K562 (cell line): Measurements from ENCODE around the gene NOC4L. TPM values are rescaled to one million over a fixed set of nuclear protein-coding genes. Genes with fewer than 3 reads are reported as not detected.

Experiments used
- FIP1L1 ChIP-seq: fragments of 200-400 bp; formaldehyde crosslinking; IDR thresholded peaks from 2 replicates; pipeline ENCODE4 v1.6.1; 2018; ENCODE audit warnings: mild to moderate bottlenecking, low read depth, low read length; ENCODE audit not compliant: poor library complexity, severe bottlenecking
- NFRKB ChIP-seq: fragments of 450-650 bp; IDR thresholded peaks from 2 replicates; pipeline ENCODE4 v1.6.1; 2016; ENCODE audit warnings: low read depth
- NR2C1 ChIP-seq, 2 experiments: fragments of 450-650 bp; IDR thresholded peaks; 2 replicates each; pipeline ENCODE4 v1.6.1; 2017; ENCODE audit warnings: mild to moderate bottlenecking in 2 of 2, antibody characterized with exemption in 1 of 2, inconsistent platforms in 1 of 2, missing compliant biosample characterization in 1 of 2, missing genetic modification characterization in 1 of 2
- PHF8 ChIP-seq: fragments of 200-600 bp; sonication (generic); IDR thresholded peaks from 2 replicates; pipeline ENCODE4 v1.6.1; 2012; ENCODE audit warnings: mixed run types, mild to moderate bottlenecking, inconsistent platforms, low read length, moderate library complexity, borderline replicate concordance
- SIN3B ChIP-seq: fragments of 450-650 bp; IDR thresholded peaks from 2 replicates; pipeline ENCODE4 v1.6.1; 2017; ENCODE audit warnings: low read depth, mild to moderate bottlenecking, moderate library complexity
- SRF ChIP-seq, 2 experiments: fragments of 250-450, 450-650 bp in 1 of 2; sonication (Bioruptor Pico) in 1 of 2; sonication (generic) in 1 of 2; formaldehyde crosslinking; IDR thresholded peaks; 2 replicates each; pipeline versions ENCODE4 v1.5.0 to v1.5.1; 2020 to 2022; ENCODE audit warnings: mild to moderate bottlenecking in 1 of 2, missing genetic modification reagents in 1 of 2
- ZBTB11 ChIP-seq, 3 experiments: fragments of 200-800 bp in 1 of 3; fragments of 250-450 bp in 1 of 3; fragments of 450-650 bp in 1 of 3; sonication (Bioruptor Pico) in 1 of 3; sonication (Bioruptor generic) in 1 of 3; formaldehyde crosslinking in 1 of 3; IDR thresholded peaks; 2 replicates each; pipeline versions ENCODE4 v1.6.1 to v1.8.0; 2016 to 2022; ENCODE audit warnings: mild to moderate bottlenecking in 2 of 3, missing genetic modification characterization in 2 of 3, missing compliant biosample characterization in 1 of 3, moderate library complexity in 1 of 3
- ZNF75A ChIP-seq: fragments of 450-650 bp; formaldehyde crosslinking; IDR thresholded peaks from 2 replicates; pipeline ENCODE4 v1.4.0; 2020; ENCODE audit warnings: mild to moderate bottlenecking
- polyA plus RNA-seq, 8 experiments: library from polyadenylated mRNA; depleted of rRNA in 4 of 8; stranded (reverse) in 5 of 8; unstranded in 3 of 8; fragments of >200 nt; fragmentation: Nextera tagmentation in 2 of 8; fragmentation: Illumina TruSeq in 1 of 8; extraction: Ambion mirVana in 2 of 8; extraction: Trizol in 1 of 8; gene quantifications; 2 replicates each; pipeline versions ENCODE4 v1.2.1 to v1.2.3, GENCODE V29; 2011 to 2014; ENCODE audit warnings: inconsistent platforms in 1 of 8, missing spikeins in 1 of 8
- total RNA-seq, 7 experiments: library from RNA; depleted of rRNA in 6 of 7; stranded (reverse); fragments of >200 nt in 6 of 7; fragmentation: Illumina TruSeq in 2 of 7; extraction: Trizol in 2 of 7; gene quantifications; 2 replicates each; pipeline versions ENCODE4 v1.2.1 to v1.2.3, GENCODE V29; 2011 to 2021; ENCODE audit warnings: low replicate concordance in 1 of 7
- TF ChIP-seq, protein P1 (sequence below), 2 experiments: fragments of 450-650 bp; IDR thresholded peaks; 2 replicates each; pipeline ENCODE4 v1.6.1; 2018; ENCODE audit warnings: mild to moderate bottlenecking in 2 of 2, low read depth in 1 of 2; ENCODE audit not compliant: partially characterized antibody in 2 of 2
- TF ChIP-seq, protein P2 (sequence below): sonication (generic); formaldehyde crosslinking; IDR thresholded peaks from 2 replicates; pipeline ENCODE4 v1.9.0; 2022; ENCODE audit warnings: mild to moderate bottlenecking, missing genetic modification reagents
- TF ChIP-seq, protein P3 (sequence below): fragments of 250-450 bp; sonication (Bioruptor Pico); IDR thresholded peaks from 2 replicates; pipeline ENCODE4 v1.8.0; 2022; ENCODE audit warnings: inconsistent platforms, mild to moderate bottlenecking, moderate library complexity, borderline replicate concordance

NOC4L gene
- total and polyA plus RNA-seq, 9 of the 15 experiments (the other 6 are each of a cell fraction or from before 2014, with no cell fraction given): 1.3 to 77.0 (median 20.0) TPM

DNA sequence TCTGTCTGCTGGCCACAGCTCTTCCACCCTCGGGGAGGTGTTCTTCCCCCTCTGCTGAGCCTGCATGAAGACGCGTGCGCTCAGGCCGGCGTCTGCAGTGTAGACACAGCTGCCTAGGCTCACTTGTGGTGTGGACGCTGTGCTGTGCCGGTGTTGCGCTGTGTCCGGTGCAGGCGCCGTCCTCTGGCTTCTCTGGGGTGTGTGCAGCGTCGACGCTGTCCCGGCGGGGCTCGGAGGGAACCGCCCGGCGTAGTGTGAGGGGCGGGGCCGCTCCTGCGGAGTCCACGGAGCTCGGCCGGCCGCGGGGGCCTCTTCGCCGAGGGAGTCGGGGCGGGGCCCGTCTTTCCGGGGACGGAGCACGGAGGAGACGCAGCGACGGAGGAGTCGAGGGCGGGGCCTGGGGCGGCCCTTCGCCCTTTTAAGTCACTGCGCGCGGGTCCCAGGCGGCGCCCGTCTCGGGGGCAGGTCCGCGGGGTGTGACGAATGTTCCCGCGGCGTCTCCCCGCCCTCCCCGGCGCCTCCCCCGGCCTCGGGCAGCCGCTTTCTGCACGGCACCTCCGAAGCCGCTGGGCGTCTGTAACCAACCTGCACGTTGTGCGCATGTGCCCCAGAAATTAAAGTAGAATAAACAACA is 45.2 kb downstream of the NOC4L start (continued):
- TF ChIP-seq, protein P1, sequence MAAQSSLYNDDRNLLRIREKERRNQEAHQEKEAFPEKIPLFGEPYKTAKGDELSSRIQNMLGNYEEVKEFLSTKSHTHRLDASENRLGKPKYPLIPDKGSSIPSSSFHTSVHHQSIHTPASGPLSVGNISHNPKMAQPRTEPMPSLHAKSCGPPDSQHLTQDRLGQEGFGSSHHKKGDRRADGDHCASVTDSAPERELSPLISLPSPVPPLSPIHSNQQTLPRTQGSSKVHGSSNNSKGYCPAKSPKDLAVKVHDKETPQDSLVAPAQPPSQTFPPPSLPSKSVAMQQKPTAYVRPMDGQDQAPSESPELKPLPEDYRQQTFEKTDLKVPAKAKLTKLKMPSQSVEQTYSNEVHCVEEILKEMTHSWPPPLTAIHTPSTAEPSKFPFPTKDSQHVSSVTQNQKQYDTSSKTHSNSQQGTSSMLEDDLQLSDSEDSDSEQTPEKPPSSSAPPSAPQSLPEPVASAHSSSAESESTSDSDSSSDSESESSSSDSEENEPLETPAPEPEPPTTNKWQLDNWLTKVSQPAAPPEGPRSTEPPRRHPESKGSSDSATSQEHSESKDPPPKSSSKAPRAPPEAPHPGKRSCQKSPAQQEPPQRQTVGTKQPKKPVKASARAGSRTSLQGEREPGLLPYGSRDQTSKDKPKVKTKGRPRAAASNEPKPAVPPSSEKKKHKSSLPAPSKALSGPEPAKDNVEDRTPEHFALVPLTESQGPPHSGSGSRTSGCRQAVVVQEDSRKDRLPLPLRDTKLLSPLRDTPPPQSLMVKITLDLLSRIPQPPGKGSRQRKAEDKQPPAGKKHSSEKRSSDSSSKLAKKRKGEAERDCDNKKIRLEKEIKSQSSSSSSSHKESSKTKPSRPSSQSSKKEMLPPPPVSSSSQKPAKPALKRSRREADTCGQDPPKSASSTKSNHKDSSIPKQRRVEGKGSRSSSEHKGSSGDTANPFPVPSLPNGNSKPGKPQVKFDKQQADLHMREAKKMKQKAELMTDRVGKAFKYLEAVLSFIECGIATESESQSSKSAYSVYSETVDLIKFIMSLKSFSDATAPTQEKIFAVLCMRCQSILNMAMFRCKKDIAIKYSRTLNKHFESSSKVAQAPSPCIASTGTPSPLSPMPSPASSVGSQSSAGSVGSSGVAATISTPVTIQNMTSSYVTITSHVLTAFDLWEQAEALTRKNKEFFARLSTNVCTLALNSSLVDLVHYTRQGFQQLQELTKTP (IDR thresholded peaks at IDR 0.05; ENCODE audit: low read depth in 1 of 2, partially characterized antibody in 2 of 2): no peak
- TF ChIP-seq NFRKB (no peak), ZNF75A (CRISPR knock-in tag) (no peak), FIP1L1 (no peak), NR2C1 (IDR thresholded peaks at IDR 0.05) (no peak), NR2C1 (tag; IDR thresholded peaks at IDR 0.05) (no peak), SIN3B (no peak), PHF8 (peak; percentile 21; the same call in 1 of the 2 replicates), SRF (CRISPR knock-in tag; IDR thresholded peaks at IDR 0.05) (0 out of 4 replicates have a peak, but pooled peaks of 1 of the 2 experiments have one; percentile 39), ZBTB11 (CRISPR knock-in tag; IDR thresholded peaks at IDR 0.05) (peak in 2 of 3 experiments; percentile 13 to 28; a peak in 1 of 6 replicates)
- TF ChIP-seq, protein P2, sequence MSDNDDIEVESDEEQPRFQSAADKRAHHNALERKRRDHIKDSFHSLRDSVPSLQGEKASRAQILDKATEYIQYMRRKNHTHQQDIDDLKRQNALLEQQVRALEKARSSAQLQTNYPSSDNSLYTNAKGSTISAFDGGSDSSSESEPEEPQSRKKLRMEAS (CRISPR knock-in tag): no peak; the same call in 1 of the 2 replicates
- TF ChIP-seq, protein P3, sequence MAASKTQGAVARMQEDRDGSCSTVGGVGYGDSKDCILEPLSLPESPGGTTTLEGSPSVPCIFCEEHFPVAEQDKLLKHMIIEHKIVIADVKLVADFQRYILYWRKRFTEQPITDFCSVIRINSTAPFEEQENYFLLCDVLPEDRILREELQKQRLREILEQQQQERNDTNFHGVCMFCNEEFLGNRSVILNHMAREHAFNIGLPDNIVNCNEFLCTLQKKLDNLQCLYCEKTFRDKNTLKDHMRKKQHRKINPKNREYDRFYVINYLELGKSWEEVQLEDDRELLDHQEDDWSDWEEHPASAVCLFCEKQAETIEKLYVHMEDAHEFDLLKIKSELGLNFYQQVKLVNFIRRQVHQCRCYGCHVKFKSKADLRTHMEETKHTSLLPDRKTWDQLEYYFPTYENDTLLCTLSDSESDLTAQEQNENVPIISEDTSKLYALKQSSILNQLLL: no peak
